GM21526 (cell line): Measurements from ENCODE around the gene OGFOD2.
"Not testable (repeated sequence)": the region's sequence is repeated elsewhere in the genome, so short reads cannot be mapped to it uniquely, and the experiment has no call there.

Source experiments
- ATAC-seq: cut with Tn5 transposase; IDR thresholded peaks from one replicate; pipeline ENCODE4 v1.9.1; 2021; ENCODE audit warnings: moderate library complexity; ENCODE audit not compliant: unreplicated experiment, low FRiP score

The OGFOD2 gene

GRCh38 chr12:122974892-122975789 lies at the start of gene OGFOD2:
Gene OGFOD2, plus strand, starts transcription at chr12:122975244. Its CDS starts 8 bp downstream, at chr12:122975252.
- ATAC-seq, result peak; percentile 68

GRCh38 chr12:122927756-122928403 lies 47.2 kb upstream of the OGFOD2 start:
- no peak for ATAC-seq

GRCh38 chr12:122928404-122929147 lies 46.5 kb upstream of the OGFOD2 start:
- no peak for ATAC-seq

- no peak for ATAC-seq
These were observed 45.9 kb upstream of the OGFOD2 start for GRCh38 chr12:122929148-122929538.

- ATAC-seq, result no peak
These were observed 45.2 kb upstream of the OGFOD2 start for GRCh38 chr12:122929812-122930211.

- no peak for ATAC-seq
These were observed 42.8 kb upstream of the OGFOD2 start for GRCh38 chr12:122932207-122932606.

- no peak for ATAC-seq
These were observed 40.3 kb upstream of the OGFOD2 start for GRCh38 chr12:122934722-122935121.

- ATAC-seq, result no peak
These were observed 39.7 kb upstream of the OGFOD2 start for GRCh38 chr12:122935318-122935717.

- no peak for ATAC-seq
These were observed 37.4 kb upstream of the OGFOD2 start for GRCh38 chr12:122937622-122938091.

GRCh38 chr12:122939125-122939524 lies 35.9 kb upstream of the OGFOD2 start:
- ATAC-seq, result no peak

GRCh38 chr12:122941351-122941750 lies 33.7 kb upstream of the OGFOD2 start:
- not testable (repeated sequence) for ATAC-seq

GRCh38 chr12:122942637-122943036 lies 32.4 kb upstream of the OGFOD2 start:
- ATAC-seq, result no peak

- no peak for ATAC-seq
These were observed 31.8 kb upstream of the OGFOD2 start for GRCh38 chr12:122943196-122943595.

- ATAC-seq, result no peak
These were observed 30.1 kb upstream of the OGFOD2 start for GRCh38 chr12:122944605-122945592.

- no peak for ATAC-seq
These were observed 28.2 kb upstream of the OGFOD2 start for GRCh38 chr12:122946690-122947341.

- ATAC-seq, result no peak
These were observed 27.7 kb upstream of the OGFOD2 start for GRCh38 chr12:122947352-122947792.

GRCh38 chr12:122948605-122949004 lies 26.4 kb upstream of the OGFOD2 start:
- ATAC-seq, result no peak

- no peak for ATAC-seq
These were observed 25.6 kb upstream of the OGFOD2 start for GRCh38 chr12:122949405-122949804.
